KBM-7 (cell line): ENCODE data around the gene PPP1R37.

ENCODE experiments used
- DNase-seq: peaks from one replicate; pipeline ENCODE4 v3.0.0-alpha.2; 2015
- in situ Hi-C: fragments of 300-500 bp; cut with MboI; formaldehyde crosslinking; loops from 2 replicates; pipeline ENCODE4 v1.14.3; 2020; ENCODE audit warnings: low sequenced_read_pairs, low pct_unique_long_range_greater_than_20kb, mixed read lengths

PPP1R37 gene

GRCh38 chr19:45160870-45161737, 68.1 kb downstream of the PPP1R37 start, which contains the start of gene NKPD1:
Gene NKPD1, minus strand, starts transcription at chr19:45160982. Its CDS starts 832 bp downstream, at chr19:45160150.
- no peak for DNase-seq
- in situ Hi-C loops, result no loop called here

- in situ Hi-C loops, result no loop called here
- no peak for DNase-seq
These were observed 69.0 kb downstream of the PPP1R37 start for GRCh38 chr19:45161738-45162607.

- in situ Hi-C loops, result no loop called here
- DNase-seq, result no peak
These were observed 69.7 kb downstream of the PPP1R37 start for GRCh38 chr19:45162608-45163143.

- DNase-seq, result no peak
- in situ Hi-C loops, result no loop called here
These were observed 70.2 kb downstream of the PPP1R37 start for GRCh38 chr19:45163156-45163555.

DNA sequence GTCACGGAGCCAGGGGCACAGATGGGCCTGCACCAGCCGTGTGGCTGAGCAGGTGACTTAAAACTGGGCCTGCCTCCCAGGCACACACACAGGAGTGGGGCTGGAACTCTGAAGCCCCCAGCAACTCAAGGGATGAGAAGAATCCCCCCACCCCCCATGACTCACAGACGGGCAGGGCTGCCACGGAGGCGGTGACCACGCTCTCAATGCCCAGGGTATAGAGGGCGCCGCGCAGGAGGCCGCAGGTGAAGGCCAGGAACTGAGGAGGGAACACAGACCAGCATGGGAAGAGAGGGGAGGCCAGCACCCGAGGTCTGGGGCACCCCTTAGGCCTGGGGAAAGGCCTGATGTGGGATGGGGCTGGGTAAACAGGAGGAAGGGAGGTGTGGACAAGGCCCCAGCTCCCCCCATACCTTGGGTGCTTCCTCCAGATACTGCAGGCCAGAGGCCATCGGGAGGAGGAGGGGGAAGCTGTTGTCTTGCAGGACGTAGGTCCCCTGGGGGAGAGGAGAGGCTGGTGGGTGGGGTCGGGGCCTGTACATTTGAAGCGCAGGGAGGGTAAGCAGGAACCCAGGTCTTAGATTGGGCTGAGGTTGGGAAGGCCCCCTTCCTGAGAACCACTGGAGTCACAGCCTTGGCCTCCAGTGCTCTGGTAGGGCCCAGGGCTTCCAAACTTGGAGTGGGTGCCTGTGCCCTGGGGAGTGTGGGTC, 70.9 kb downstream of the PPP1R37 start:
- in situ Hi-C loops, result no loop called here
- DNase-seq, result no peak

DNA sequence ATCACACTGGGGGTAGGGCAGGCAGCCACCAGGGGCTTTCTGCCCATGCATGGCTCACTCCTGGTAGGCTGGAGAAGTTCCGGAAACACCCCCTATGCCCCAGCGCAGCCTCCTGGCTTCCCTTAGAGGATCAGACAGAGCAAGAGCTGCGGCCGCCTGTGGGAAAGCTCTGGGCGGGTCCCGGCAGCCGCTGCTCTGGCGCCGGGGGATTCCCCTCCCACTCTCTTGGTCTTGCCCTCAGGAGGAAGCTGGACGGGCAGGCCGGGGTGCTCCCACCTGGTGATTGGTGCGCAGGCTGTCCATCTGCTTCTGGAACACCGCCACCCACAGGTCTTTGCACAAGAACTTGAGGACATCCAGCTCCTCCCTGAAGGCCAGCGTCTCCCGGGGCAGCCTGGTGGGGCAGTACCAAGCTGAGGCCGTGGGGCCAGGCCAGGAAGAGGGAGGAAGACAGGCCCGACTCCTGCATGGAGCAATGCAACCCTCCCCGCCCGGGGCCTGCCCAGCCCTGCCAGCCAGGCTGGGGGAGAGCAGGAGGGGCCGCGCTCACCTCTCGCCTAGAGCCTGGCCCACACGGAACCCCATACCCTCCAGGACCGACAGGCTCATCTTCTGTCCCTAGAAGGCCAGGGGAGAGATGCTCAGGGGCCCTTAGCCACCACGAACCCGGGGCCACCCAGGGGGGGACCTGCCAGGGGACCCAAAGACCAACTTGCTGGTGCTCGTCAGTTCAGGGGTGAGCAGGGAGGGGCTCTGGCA, 71.8 kb downstream of the PPP1R37 start:
- peak; percentile 90 for DNase-seq
- in situ Hi-C loops, result no loop called here

DNA sequence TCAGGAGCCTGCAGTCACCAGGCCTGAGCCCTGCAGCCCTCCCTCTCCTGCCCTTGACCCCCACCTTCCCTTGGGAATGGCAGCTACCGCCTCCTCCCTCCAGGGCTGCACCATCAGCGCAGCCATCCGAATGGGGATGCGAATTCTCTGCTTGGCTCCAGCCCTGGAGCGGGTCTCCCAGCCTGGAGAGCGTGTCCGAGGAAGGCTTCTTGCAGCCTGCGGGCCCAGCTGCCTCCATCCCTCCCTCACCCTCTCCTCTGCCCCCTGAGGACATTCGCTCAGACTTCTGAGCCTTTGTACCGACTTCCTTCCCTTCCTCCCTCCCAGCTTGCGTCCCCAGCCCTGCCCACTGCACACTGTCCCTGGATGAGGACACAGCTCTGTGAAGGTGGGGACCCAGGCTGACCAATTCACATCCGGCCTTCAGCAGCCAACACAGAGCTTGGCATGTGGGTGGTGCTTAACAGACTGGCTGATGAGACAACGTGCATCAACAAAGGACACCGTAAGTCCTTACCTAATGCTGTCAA, 73.8 kb downstream of the PPP1R37 start:
- in situ Hi-C loops, result no loop called here
- DNase-seq, result no peak

- DNase-seq, result no peak
- in situ Hi-C loops, result no loop called here
These were observed 75.9 kb downstream of the PPP1R37 start for GRCh38 chr19:45168767-45169351.

- no peak for DNase-seq
- in situ Hi-C loops, result no loop called here
These were observed 76.6 kb downstream of the PPP1R37 start for GRCh38 chr19:45169602-45170001.

- in situ Hi-C loops, result no loop called here
- DNase-seq, result no peak
These were observed 77.4 kb downstream of the PPP1R37 start for GRCh38 chr19:45170146-45171106.

GRCh38 chr19:45171211-45171623, 78.2 kb downstream of the PPP1R37 start:
- in situ Hi-C loops, result no loop called here
- peak; percentile 87 for DNase-seq

DNA sequence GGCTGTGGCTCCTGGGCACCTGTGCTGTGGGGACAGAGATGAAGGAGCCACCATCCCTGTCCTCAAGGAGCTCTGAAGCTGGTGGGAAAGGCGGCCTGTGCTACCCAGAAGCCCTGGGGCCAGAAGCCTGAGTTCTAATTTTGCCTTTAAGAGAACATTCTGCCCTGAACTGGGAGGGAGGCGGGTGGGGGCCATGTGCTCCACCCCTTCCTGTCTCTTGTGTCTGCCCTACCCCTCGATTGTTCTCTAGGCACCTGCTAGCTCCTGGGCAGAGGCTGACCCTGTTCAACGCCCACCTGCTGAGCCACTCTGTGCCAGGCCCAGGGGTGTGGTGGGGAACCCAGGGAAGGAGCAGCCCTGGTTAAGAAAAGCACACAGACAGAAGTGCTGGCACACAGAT, 79.2 kb downstream of the PPP1R37 start:
- no peak for DNase-seq
- in situ Hi-C loops, result no loop called here

DNA sequence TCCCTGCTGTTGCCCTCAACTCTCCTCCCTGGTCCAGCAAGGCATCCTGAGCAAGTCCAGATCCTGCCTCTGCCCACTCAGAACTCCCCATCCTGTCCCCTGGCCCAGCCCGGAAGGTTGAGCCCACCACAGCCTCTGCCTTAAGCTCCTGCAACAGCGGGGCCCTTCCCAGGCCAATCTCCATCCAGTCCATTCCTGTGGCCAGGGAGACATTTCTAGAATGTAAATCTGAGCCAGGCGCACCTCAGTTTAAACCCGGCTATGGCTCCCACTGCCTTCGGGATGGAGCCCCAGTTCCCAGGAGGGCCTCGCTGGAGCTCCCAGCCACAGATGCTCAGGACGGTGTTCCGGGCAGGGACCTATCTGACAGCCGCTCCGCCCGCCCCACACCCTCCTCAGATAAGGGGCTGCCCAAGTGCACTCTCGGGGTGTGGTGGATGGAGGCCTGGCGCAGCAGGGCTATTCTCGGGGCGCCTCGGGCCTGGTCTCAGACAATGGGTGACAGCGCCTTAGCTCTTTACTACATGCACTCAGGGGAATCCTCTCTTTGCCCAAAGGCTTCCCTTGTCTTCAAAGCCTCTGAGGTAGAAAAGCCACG, 79.7 kb downstream of the PPP1R37 start:
- in situ Hi-C loops, result no loop called here
- no peak for DNase-seq

- no peak for DNase-seq
- in situ Hi-C loops, result no loop called here
These were observed 80.8 kb downstream of the PPP1R37 start for GRCh38 chr19:45173816-45174215.

DNA sequence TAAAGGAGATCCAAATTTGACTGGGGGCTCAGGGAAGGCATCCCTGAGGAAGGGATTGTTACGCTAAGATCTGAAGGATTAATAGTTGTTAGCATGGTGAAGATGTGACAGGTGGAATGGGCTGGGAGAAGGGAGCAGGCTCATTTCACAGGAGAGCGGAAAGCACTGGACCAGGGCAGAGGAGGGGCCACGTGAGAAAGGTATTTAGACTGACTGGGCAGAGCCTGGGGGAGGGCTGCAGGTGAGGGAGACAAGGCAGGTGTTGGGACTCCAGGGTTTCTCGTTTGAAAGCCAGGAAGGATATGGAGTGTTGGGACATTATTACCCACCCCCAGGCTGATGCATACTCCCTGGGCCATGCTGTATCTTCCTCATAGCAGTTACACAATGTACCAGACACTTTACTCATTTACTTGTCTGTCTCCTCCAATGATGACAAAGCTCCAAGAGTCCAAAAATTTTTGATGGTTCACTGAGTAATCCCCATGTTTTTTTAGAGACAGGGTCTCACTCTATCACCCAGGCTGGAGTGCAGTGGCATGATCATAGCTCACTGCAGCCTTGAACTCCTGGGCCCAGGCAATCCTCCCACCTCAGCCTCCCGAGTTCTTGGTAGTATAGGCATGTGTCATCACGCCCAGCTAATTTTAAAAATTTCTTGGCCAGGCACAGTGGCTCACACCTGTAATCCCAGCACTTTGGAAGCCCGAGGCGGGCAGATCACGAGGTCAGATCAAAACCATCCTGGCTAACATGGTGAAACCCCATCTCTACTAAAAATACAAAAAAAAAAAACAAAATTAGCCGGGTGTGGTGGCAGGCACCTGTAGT, 82.8 kb downstream of the PPP1R37 start:
- in situ Hi-C loops, result no loop called here
- no peak for DNase-seq

DNA sequence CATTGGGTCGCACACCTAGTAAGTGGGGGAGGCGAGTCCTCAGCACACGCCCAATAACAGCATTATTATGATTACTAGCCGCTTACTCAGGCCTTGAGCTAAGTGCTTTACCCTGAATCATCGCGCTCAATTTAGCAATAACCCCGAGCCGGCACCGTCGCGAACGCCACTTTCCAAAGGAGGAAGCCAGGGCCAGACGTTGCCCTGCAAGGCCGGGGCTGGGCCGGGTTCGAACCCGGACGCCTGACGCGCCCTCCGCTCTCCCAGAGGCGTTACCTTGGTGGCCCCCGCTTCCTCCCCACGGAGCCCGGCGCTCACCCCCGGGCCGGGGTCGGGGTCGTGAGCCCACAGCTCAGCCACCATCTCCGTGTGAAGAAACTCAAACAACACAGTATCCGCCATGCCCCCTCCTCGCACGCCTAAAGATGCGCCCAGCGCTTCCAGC, 84.9 kb downstream of the PPP1R37 start, which contains the start of gene TRAPPC6A:
TSS of gene TRAPPC6A (minus strand) at position 421 of the 445 bp plus-strand sequence. CDS start at position 402, 19 bp downstream.
- no peak for DNase-seq
- in situ Hi-C loops, result no loop called here
